ENCODE measurements around the gene STK32A. TPM values are rescaled to one million over a fixed set of nuclear protein-coding genes. Genes with fewer than 3 reads are reported as not detected.

Gene STK32A
- total RNA-seq, 1 experiment from 2014 or later: 1.2 TPM

DNA sequence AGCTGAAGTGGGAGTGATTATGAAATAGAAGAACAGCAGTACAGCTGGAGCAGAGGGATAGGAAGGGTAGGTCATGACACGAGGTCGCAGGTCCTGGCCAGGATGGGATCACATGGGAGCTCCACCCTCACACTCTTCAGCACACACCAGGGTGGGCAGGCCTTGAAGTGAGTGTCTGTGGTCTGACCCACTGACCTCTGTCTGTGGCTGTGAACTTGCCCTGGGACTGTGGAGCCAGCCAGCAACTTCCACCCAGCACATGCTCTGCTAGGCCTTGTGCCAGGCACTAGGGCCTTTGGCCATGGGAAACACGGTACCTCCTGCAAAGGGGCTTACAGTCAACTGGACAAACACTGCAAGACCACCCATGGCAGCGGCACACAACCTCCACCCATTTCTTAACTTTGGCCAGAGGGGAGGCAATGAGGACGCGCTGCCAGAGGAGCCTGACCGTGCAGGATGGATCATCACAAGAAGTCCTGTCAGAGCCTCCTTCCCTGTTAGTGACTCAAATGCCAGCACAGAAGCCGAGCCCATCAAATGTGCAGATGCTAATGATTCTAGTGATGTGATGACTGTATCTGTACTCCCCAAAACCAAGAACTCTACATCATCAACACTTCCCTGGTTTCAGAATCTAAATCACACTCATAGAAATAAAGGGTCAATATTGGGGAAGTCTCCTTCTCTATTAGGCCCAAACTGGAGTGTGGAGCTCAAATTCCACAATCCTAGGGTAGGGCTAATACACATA lies 161.4 kb downstream of the STK32A start:
- CTCF ChIA-PET: interaction anchor here (1.6 kb wide), 1 partner anchor 27 kb away, joined by 4 read pairs; no protein-coding TSS in a partner anchor

More for the DNA sequence above, 161.4 kb downstream of the STK32A start:
- intact Hi-C loops (cut with micrococcal nuclease): no loop called here
- ChIA-PET RAD21 (ENCODE audit: low non-redundant PET in 1 of 2, low total read pairs in 2 of 2, uncharacterized antibody in 2 of 2, unreplicated experiment in 2 of 2) (no interaction called here), POLR2A (no interaction called here)
- H3K4me3 ChIP-seq (replicated peaks in 1 of 2; ENCODE audit: low read depth in 1 of 2, low read length in 2 of 2): no peak overlapping the region
- H3K27ac ChIP-seq (ENCODE audit: low read depth, low read length): no peak overlapping the region
- H3K4me2 ChIP-seq (ENCODE audit: low read length): no peak overlapping the region
- no TSS peak for BruUV-seq (replicated peaks)
- ATAC-seq (no peak), DNase-seq (ENCODE audit: low read depth, low spot score) (no peak)
- no peaks in the 10 kb centered on the region for H3K27me3 ChIP-seq (ENCODE audit: insufficient read depth, low read length)
- H2AFZ ChIP-seq (ENCODE audit: low read depth, low read length, poor library complexity, severe bottlenecking): no peak overlapping the region
- no peaks in the 10 kb centered on the region for H3K36me3 ChIP-seq (ENCODE audit: control insufficient read depth in 1 of 2, insufficient read depth in 2 of 2, low read length in 2 of 2)
- TF ChIP-seq ZNF274 (IDR thresholded peaks at IDR 0.05; ENCODE audit: low read depth, low read length) (no peak), ZBTB33 (IDR thresholded peaks at IDR 0.05; ENCODE audit: extremely low read depth, insufficient replicate concordance, low read length) (no peak), EZH2phosphoT487 (IDR thresholded peaks at IDR 0.05; ENCODE audit: borderline replicate concordance) (no peak), JUND (IDR thresholded peaks at IDR 0.05) (no peak), SP1 (IDR thresholded peaks at IDR 0.05; ENCODE audit: low read depth) (no peak), CEBPB (IDR thresholded peaks at IDR 0.05; ENCODE audit: low read depth) (no peak), SRF (IDR thresholded peaks at IDR 0.05; ENCODE audit: low read depth) (no peak), ZFX (IDR thresholded peaks at IDR 0.05) (no peak), MAX (IDR thresholded peaks at IDR 0.05) (no peak)
- no peaks in the 10 kb centered on the region for H3K9me3 ChIP-seq (ENCODE audit: control insufficient read depth in 1 of 2, insufficient read depth in 1 of 2, low read depth in 1 of 2, low read length in 2 of 2)
- H4K20me1 ChIP-seq (ENCODE audit: insufficient read depth): no peaks in the 10 kb centered on the region
- H3K9ac ChIP-seq (ENCODE audit: low read length): no peak overlapping the region
- no peaks in the 10 kb centered on the region for H3K4me1 ChIP-seq (ENCODE audit: control insufficient read depth in 1 of 2, insufficient read depth in 2 of 2, low read length in 2 of 2)
- H3K9me2 ChIP-seq (ENCODE audit: insufficient read depth): no peaks in the 10 kb centered on the region
- H3K79me2 ChIP-seq (ENCODE audit: insufficient read depth, low read length): no peaks in the 10 kb centered on the region
